Suprapubic skin (tissue), 4 donors: Measurements from ENCODE around the gene ZNF296. TPM values are rescaled to one million over a fixed set of nuclear protein-coding genes. Genes with fewer than 3 reads are reported as not detected.
A peak's percentile ranks its signal among the peaks of the same experiment; 100 is the strongest.

Experiments used
- DNase-seq, 2 donors: peaks; one replicate each; pipeline ENCODE4 v3.0.0-alpha.2; 2019; ENCODE audit warnings: low spot score in 2 of 2
- H3K27ac ChIP-seq: fragments of 200-600 bp; sonication (generic); one replicate; pipeline ENCODE4 v1.5.1; 2019
- H3K27me3 ChIP-seq: fragments of 200-600 bp; sonication (generic); one replicate; pipeline ENCODE4 v1.5.1; 2019
- H3K36me3 ChIP-seq: fragments of 200-600 bp; sonication (generic); one replicate; pipeline ENCODE4 v1.5.1; 2019
- H3K4me1 ChIP-seq: fragments of 200-600 bp; sonication (generic); one replicate; pipeline ENCODE4 v1.5.1; 2019
- H3K4me3 ChIP-seq: fragments of 200-600 bp; sonication (generic); one replicate; pipeline ENCODE4 v1.5.1; 2019; ENCODE audit warnings: mild to moderate bottlenecking
- H3K9me3 ChIP-seq: fragments of 200-600 bp; sonication (generic); one replicate; pipeline ENCODE4 v1.5.1; 2019
- CTCF ChIP-seq, 2 donors: fragments of 200-600 bp in 1 of 2; fragments of 450-650 bp in 1 of 2; sonication (generic) in 1 of 2; IDR thresholded peaks; one replicate each; pipeline ENCODE4 v1.5.1; 2016 to 2019; ENCODE audit warnings: antibody characterized with exemption in 2 of 2, mild to moderate bottlenecking in 1 of 2, moderate library complexity in 1 of 2
- EP300 ChIP-seq: sonication (generic); formaldehyde crosslinking; IDR thresholded peaks from one replicate; pipeline ENCODE4 v1.6.1; 2017; ENCODE audit warnings: antibody characterized with exemption
- POLR2A ChIP-seq, 2 donors: fragments of 450-650 bp; IDR thresholded peaks; one replicate each; pipeline ENCODE4 v1.6.1; 2017; ENCODE audit warnings: antibody characterized with exemption in 2 of 2, mild to moderate bottlenecking in 2 of 2, moderate library complexity in 2 of 2
- POLR2AphosphoS5 ChIP-seq, 3 donors: sonication (generic); formaldehyde crosslinking; IDR thresholded peaks; one replicate each; pipeline ENCODE4 v1.6.1; 2017; ENCODE audit warnings: antibody characterized with exemption in 3 of 3
- WGBS: methylation state at CpG from one replicate; pipeline ENCODE4 v1.1.5; 2018; 5-methylcytosine and 5-hydroxymethylcytosine counted together
- total RNA-seq, 4 donors: library from RNA; depleted of rRNA; stranded (reverse); fragments of >200 nt; gene quantifications; one replicate each; pipeline ENCODE4 v1.1.0, GENCODE V29; 2016

Gene ZNF296
- total RNA-seq, 4 donors from 2014 or later: 4.3 to 5.8 (median 4.9) TPM

GRCh38 chr19:45094137-45094536 is 17.9 kb upstream of the ZNF296 start:
- no peak for DNase-seq
- 61% methylated on average over 9 of the region's 9 CpGs for WGBS
- no peak overlapping the region for H3K27ac ChIP-seq
- H3K27me3 ChIP-seq: no peaks in the 10 kb centered on the region
- H3K4me3 ChIP-seq: peak overlapping the region; percentile 87
- peaks cover 9% of the 10 kb centered on the region for H3K36me3 ChIP-seq
- H3K9me3 ChIP-seq: no peaks in the 10 kb centered on the region
- TF ChIP-seq POLR2AphosphoS5 (IDR thresholded peaks at IDR 0.05): no peak
- no peak for TF ChIP-seq CTCF (IDR thresholded peaks at IDR 0.05)
- TF ChIP-seq EP300: no peak
- no peak for TF ChIP-seq POLR2A (IDR thresholded peaks at IDR 0.05)
- H3K4me1 ChIP-seq: peaks cover 78% of the 10 kb centered on the region

GRCh38 chr19:45092747-45093678 is 16.7 kb upstream of the ZNF296 start, which contains the start of gene PPP1R37:
TSS of gene PPP1R37 (plus strand) at chr19:45093179. CDS start at chr19:45093326, 147 bp downstream.
- Histone ChIP-seq H3K4me1 (peaks cover 66% of the 10 kb centered on the region), H3K4me3 (peak within 1 kb of the TSS; percentile 87), H3K36me3 (peaks cover 13% of the 10 kb centered on the region), H3K9me3 (no peaks in the 10 kb centered on the region), H3K27ac (peak within 1 kb of the TSS; percentile 92), H3K27me3 (no peaks in the 10 kb centered on the region)
- DNase-seq: peak; percentile 95 to 96
- WGBS: under 1% methylated on average over 54 of the region's 103 CpGs
- TF ChIP-seq POLR2AphosphoS5 (IDR thresholded peaks at IDR 0.05) (peak in 2 of 3 donors; percentile 19 to 62), CTCF (IDR thresholded peaks at IDR 0.05) (peak; percentile 30 to 42), EP300 (peak; percentile 49), POLR2A (IDR thresholded peaks at IDR 0.05) (no peak)

GRCh38 chr19:45091031-45091923 is 15.0 kb upstream of the ZNF296 start:
- H3K27me3 ChIP-seq: no peaks in the 10 kb centered on the region
- peaks cover 14% of the 10 kb centered on the region for H3K36me3 ChIP-seq
- H3K9me3 ChIP-seq: no peaks in the 10 kb centered on the region
- TF ChIP-seq EP300: no peak
- TF ChIP-seq POLR2AphosphoS5 (IDR thresholded peaks at IDR 0.05): peak in 2 of 3 donors; percentile 55 to 68
- no peak for TF ChIP-seq POLR2A (IDR thresholded peaks at IDR 0.05)
- TF ChIP-seq CTCF (IDR thresholded peaks at IDR 0.05): no peak
- H3K27ac ChIP-seq: peak overlapping the region; percentile 92
- peak overlapping the region; percentile 87 for H3K4me3 ChIP-seq
- peak; percentile 97 to 99 for DNase-seq
- peaks cover 49% of the 10 kb centered on the region for H3K4me1 ChIP-seq
- 24% methylated on average over 63 of the region's 64 CpGs for WGBS

GRCh38 chr19:45090606-45091005 is 14.3 kb upstream of the ZNF296 start:
- H3K27ac ChIP-seq: no peak overlapping the region
- no peak for DNase-seq
- peaks cover 14% of the 10 kb centered on the region for H3K36me3 ChIP-seq
- H3K27me3 ChIP-seq: no peaks in the 10 kb centered on the region
- H3K4me1 ChIP-seq: peaks cover 43% of the 10 kb centered on the region
- H3K4me3 ChIP-seq: no peak overlapping the region
- TF ChIP-seq POLR2A (IDR thresholded peaks at IDR 0.05) (no peak), EP300 (no peak), CTCF (IDR thresholded peaks at IDR 0.05) (no peak), POLR2AphosphoS5 (IDR thresholded peaks at IDR 0.05) (no peak)
- H3K9me3 ChIP-seq: no peaks in the 10 kb centered on the region
- WGBS: 78% methylated on average over 5 of the region's 5 CpGs
